Smooth muscle cell of bladder (primary cell): ENCODE measurements around the gene GSAP. TPM values are rescaled to one million over a fixed set of nuclear protein-coding genes. Genes with fewer than 3 reads are reported as not detected.

Source experiments
- total RNA-seq: library from RNA; depleted of rRNA; stranded (reverse); fragments of >200 nt; gene quantifications from 2 replicates; pipeline ENCODE4 v1.2.3, GENCODE V29; 2014

Gene GSAP, protein sequence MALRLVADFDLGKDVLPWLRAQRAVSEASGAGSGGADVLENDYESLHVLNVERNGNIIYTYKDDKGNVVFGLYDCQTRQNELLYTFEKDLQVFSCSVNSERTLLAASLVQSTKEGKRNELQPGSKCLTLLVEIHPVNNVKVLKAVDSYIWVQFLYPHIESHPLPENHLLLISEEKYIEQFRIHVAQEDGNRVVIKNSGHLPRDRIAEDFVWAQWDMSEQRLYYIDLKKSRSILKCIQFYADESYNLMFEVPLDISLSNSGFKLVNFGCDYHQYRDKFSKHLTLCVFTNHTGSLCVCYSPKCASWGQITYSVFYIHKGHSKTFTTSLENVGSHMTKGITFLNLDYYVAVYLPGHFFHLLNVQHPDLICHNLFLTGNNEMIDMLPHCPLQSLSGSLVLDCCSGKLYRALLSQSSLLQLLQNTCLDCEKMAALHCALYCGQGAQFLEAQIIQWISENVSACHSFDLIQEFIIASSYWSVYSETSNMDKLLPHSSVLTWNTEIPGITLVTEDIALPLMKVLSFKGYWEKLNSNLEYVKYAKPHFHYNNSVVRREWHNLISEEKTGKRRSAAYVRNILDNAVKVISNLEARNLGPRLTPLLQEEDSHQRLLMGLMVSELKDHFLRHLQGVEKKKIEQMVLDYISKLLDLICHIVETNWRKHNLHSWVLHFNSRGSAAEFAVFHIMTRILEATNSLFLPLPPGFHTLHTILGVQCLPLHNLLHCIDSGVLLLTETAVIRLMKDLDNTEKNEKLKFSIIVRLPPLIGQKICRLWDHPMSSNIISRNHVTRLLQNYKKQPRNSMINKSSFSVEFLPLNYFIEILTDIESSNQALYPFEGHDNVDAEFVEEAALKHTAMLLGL
- 6.0 and 6.7 TPM in 2 replicates for total RNA-seq

GRCh38 chr7:77415823-77416620 is at the start of gene GSAP:
Gene GSAP, minus strand, starts transcription at chr7:77416349. Its CDS starts 28 bp downstream, at chr7:77416321.

Other genes starting within 250 kb of the GSAP start
- 58.2 and 114 TPM in 2 replicates for gene FGL2, start 216.5 kb downstream of the GSAP start, total RNA-seq
- 22.6 and 24.6 TPM in 2 replicates for gene PTPN12, start 120.9 kb upstream of the GSAP start, total RNA-seq